ENCODE data around the gene ELN. TPM values are rescaled to one million over a fixed set of nuclear protein-coding genes. Genes with fewer than 3 reads are reported as not detected.

ELN gene
- total RNA-seq, 1 donor from 2014 or later, result 6.2 TPM

DNA sequence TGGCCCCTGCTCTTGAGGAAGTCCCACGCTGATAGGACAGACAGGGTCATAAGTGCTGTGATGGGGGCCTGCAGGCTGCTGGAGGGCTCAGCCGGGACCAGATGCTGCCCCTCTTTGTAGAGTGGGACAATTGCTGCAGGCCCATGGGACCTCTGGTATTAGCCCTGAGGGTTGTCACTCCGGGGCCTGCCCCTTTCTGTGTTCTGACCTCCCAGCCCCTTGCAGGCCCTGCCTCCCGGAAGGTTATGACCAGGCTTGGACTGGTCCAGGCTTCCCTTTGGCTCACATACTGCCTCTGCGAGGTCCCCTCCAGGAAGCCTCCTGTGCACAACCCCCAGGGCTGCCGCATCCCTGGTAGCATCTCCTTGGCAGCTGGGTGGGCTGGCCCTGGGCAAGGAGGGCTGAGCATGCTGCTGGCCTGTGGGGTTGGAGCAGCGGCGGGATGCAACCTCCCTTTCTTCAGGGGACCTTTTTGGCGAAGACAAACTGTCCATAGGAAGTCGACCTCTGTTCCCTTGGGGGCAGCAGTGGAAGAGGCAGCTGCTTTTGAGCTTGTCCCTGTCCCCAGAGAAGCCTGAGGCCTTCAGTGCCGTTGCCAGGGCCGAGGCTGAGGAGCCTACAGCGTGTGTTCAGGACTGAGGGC lies 64.5 kb downstream of the ELN start:
- peak in 1 of 2 donors; percentile 5 for DNase-seq (ENCODE audit: low read depth in 2 of 2)

DNA sequence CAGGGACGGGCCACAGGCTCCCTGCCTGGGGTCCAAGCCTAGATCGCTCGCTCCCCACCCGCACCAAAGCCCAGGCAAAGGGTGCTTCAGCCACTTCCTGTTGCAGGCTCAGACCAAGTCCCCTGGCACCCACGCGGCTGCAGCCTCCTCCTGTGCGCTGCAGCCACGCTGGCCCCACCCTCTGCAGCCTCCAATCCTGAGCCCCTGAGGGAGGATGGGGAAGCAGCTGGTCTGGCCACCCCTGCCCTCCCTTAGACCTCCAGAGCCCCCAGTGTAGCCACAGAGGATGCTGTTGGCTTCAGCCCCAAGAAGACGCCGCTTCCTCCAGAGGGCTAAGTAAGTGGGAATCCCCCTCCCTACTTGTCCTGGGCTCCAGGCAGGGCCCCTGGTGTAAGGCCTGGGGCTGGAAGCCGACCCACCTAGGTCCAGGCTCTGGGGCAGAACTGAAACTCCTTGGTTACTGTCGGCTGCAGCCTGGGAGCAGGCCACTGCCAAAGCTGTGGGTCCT lies 65.0 kb downstream of the ELN start:
- peak in 1 of 2 donors; percentile 48 for DNase-seq (ENCODE audit: low read depth in 2 of 2)

DNA sequence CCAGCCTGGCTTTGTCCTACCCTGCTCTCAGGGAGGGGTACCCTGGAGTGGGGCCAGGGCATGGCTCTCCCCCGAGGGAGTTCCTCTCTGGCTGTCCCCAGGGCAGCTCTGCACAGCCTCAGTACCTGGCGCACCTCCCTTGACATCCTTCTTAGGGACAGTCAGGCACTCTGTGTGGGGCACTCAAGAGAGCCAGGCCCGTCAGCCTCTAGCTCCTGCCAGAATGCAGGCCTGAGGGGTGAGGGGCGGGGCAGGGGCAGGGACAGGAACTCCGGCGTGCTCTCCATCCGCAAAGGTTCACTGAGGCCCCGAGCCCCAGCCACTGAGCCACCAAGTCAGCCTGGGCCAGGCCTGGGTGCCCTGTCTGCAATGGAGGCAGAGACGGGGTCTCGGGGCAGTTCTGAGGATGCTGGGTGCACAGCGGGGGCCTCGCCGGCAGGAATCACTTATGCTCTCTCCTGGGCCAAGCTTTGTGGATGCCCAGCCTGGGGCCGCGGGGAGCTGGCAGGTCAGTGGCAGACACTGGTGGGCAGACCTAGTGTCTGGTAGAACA lies 65.8 kb downstream of the ELN start:
- DNase-seq (ENCODE audit: low read depth in 2 of 2), result no peak

DNA sequence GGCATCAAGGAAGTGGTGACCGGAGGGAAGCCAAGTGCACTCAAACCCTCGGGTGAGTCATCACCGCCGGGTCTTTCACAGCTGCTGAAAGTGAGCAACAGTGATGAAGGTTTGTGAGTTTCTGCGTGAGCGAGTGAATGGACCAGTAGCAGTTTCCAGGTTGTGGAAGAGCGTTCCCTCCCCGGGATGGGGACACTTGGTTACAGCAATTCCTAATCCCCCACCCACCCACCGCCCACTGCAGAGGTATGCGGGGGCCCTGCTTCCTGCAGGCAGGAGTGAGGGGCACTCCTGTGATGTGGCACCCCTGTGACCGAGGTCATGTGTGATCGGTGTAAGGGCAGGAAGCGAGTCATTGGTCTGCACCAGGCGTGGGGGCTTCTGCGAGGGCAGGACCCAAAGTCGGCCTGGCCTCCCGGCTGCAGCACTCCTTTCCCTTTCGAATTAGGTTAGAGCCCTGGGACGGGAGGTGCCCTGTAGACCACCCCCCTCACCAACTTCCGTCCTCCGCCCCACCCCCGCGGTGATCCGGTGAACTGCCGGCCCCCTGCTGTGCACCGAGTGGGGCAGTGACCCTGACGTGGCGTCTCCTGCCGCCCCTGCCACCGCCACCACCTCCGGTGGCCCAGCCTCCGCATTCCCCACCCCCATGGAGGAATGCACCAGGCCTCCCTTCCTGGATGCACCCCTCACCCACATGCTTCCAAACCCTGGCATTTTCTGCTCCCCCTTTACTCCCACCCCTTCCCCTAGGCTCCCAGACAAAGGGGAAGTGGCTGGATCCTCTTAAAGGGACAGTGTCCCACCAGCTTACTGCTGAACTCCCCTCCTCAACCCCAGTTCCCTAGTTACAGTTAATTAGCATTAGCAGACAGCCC lies 66.5 kb downstream of the ELN start:
- DNase-seq (ENCODE audit: low read depth in 2 of 2), result peak; percentile 36 to 92

DNA sequence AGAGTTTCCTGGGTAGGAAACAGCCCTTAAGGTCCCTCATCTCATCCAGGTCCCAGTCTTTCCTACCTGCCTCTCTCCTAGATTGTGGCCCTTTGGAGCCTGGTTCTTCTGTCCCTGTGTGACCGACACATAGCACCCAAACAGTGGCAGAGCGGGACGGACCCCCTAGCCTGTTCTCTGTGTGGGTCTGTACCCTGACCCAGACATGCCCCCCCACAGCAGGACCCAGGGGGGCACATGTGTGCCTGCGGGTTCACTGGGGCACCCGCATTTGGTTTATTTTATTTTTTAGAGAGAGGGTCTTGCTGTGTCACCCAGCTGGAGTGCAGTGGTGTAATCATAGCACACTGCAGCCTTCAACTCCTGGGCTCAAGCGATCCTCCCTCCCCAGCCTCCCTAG lies 67.2 kb downstream of the ELN start:
- no peak for DNase-seq (ENCODE audit: low read depth in 2 of 2)

DNA sequence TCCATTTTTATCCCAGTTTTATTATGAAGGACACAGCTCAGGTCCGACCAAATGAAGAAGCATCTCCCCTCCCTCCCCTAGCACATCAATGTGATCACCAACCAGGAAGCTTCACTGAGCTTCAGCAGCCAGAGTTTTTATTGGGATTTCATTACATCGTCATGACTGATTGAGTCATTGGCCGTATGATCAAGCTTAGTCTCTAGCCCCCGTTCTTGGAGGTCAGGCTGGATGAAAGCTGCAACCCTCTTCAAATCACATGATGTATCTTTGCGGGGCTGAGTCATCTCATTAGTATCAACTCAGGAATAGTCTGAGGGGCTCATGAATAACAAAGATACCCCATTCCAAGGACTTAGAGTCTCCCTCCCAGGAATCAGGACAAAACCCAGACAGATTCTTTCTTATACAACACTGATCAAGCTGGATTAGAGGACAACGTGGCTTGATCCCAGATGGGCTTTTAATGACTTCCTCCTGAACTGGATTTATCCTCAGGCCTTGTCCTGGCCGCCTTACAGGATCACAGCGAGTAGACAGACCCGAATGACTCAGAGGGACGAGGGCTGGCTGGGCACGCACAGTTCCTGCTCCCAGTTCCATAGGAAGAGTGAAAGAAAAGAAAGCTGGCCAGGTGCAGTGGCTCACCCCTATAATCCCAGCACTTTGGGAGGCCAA lies 70.1 kb downstream of the ELN start:
- peak; percentile 7 to 86 for DNase-seq (ENCODE audit: low read depth in 2 of 2)

DNA sequence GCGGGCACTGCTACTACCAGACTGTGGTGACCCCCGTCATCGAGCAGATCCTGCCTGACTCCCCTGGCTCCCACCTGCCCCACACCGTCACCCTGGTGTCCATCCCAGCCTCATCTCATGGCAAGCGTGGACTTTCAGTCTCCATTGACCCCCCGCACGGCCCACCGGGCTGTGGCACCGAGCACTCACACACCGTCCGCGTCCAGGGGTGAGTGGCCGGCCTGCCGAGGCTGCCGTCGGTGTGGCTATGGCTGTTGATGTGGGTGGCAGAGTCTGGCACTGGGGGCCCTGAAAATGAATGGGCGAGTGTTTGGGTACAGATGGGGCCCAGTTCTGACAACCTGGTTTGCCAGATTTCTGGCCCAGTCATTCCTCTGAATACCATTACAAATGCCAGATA lies 71.1 kb downstream of the ELN start:
- no peak for DNase-seq (ENCODE audit: low read depth in 2 of 2)

DNA sequence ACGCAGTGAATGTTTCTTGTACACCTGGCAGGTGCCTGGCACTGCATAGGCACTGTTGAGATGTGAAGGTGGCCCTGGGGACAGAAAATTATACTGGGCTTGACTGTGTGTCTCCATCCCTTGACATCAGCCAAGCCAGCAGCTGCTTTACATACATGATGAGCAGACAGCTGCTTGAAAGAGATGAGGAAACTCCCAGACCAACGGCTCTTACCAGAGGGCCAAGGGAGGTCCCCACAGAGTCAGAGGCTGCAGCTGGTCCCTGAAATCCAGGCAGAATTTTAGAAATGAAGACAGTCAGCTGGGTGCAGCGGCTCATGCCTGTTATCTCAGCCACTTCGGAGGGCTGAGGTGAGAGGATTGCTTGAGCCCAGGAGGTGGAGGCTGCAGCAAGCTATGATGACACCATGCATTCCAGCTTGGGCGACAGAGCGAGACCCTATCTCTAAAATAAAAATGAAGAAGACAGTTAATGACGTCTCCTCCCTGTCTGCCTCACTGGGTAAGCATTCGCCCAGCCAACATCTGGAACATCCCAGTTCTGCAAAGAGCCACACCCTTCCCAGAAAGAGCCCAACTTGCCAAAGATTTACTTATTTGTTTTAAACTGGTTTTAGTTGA lies 73.2 kb downstream of the ELN start:
- no peak for DNase-seq (ENCODE audit: low read depth in 2 of 2)

DNA sequence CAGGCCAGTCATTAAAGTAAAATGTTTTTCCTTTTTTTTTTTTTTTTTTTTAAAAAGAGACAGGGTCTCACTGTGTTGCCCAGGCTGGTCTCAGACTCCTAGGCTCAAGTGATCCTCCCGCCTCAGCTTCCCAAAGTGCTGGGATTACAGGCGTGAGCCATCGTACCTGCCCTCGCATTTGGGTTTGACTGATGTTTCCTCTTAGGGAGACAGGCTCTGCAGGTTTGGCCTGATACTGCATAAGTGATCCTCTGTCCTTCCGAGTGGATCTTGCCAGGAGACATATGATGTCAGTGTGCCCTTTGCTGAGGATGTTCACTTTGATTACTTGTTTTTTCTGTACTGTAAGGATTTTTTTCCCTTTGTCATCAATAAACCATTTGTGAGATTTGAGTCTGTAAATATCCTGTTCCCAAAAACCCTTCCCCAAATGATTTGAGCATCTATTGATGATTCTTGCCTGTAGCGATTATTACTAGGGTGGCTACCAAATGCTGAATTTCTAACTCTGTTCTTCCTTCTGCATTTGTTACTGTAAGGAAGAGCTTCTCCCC lies 75.3 kb downstream of the ELN start:
- DNase-seq (ENCODE audit: low read depth in 2 of 2), result no peak

DNA sequence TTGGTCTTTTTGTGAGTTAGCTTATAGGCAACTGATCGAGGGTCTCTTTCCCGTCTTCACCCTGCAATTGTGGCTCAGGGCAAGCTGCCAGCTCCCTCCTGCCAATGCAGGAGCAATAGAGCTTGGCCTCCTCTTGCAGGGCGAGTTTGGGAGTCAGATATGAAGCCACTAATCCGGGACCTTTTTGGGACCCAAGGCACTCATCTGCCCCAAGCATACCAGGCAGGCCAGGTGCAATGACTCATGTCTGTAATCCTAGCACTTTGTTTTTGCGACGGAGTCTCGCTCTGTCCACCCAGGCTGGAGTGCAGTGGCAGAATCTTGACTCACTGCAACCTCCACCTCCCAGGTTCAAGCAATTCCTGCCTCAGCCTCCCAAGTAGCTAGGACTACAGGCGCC lies 76.7 kb downstream of the ELN start:
- no peak for DNase-seq (ENCODE audit: low read depth in 2 of 2)

DNA sequence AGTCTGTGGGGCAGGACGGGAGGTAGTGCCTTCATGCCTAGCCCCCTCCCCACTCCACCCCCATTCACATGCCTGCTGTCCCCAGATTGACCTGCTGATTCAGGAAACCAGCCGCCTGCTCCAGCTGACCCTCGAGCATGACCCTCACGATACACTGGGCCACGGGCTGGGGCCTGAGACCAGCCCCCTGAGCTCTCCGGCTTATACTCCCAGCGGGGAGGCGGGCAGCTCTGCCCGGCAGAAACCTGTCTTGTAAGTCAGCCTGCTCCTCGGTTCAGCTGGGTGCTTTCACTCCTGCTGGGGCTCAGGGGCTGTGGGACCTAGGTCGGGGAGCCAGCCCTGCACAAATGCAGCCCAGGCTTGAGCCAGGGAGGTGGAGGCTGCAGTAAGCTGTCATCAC lies 78.0 kb downstream of the ELN start:
- no peak for DNase-seq (ENCODE audit: low read depth in 2 of 2)

DNA sequence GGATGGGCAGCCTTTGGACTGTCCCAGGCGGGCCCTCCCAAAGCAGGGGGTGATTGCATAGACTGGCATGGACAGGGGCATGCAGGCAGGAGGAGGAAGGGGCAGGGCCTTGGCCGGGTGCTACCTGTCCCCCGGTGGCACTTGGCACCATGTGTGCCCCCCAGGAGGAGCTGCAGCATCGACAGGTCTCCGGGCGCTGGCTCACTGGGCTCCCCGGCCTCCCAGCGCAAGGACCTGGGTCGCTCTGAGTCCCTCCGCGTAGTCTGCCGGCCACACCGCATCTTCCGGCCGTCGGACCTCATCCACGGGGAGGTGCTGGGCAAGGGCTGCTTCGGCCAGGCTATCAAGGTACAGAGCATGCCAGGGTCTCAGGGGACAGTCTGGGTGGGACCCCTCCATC lies 78.9 kb downstream of the ELN start:
- no peak for DNase-seq (ENCODE audit: low read depth in 2 of 2)

DNA sequence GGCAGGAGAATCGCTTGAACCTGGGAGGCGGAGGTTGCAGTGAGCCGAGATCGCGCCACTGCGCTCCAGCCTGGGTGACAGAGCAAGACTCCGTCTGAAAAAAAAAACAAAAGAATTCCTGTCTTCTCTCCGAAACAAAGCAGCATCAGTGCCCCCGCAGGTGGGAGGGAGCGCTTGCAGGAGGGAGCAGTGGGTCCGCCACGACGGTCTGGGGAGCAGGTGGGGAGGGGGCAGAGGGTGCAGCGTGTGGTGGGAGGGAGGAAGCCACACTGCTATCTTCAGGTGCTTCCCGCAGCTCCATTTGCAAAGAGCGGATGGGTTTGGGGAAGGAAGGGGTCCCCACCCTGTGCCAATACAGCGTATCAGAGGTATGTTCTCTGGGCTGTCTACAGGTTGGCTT lies 87.4 kb downstream of the ELN start:
- no peak for DNase-seq (ENCODE audit: low read depth in 2 of 2)

DNA sequence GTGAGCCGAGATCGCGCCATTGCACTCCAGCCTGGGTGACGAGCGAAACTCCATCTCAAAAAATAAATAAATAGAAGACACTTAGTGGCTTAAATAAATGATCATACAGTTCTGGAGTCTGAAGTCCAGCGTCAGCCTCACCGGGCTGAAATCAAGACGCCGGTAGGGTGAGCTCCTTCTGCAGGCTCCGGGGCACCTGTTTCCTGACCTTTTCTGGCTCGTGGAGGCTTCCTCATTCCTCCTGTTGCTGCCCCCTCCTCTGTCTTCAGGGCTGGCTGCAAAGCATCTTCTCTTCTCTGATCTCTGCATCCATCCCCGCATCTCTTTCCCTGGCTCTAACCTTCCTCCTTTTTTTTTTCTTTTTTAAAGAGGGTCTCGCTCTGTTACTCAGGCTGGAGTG lies 88.4 kb downstream of the ELN start:
- DNase-seq (ENCODE audit: low read depth in 2 of 2), result no peak

Other genes starting within 250 kb of the ELN start
- under 0.01 and 0.25 TPM in 2 replicates for gene CLDN4, start 197.2 kb upstream of the ELN start, total RNA-seq
- gene METTL27, start 185.7 kb upstream of the ELN start, total RNA-seq, result 0.90 and 1.0 TPM in 2 replicates
- not detected in 2 replicates for gene TMEM270, start 167.0 kb upstream of the ELN start, total RNA-seq
- gene LIMK1, start 55.6 kb downstream of the ELN start, total RNA-seq, result 13.9 and 18.7 TPM in 2 replicates
- 390 and 404 TPM in 2 replicates for gene EIF4H, start 146.2 kb downstream of the ELN start, total RNA-seq
- gene LAT2, start 181.8 kb downstream of the ELN start, total RNA-seq, result 0.77 and 0.89 TPM in 2 replicates
- gene RFC2, start 226.2 kb downstream of the ELN start, total RNA-seq, result 21.1 and 22.3 TPM in 2 replicates